Measurements from ENCODE around the gene IARS1.

- TF ChIP-seq POLR2A (IDR thresholded peaks at IDR 0.05) = no peak
- TF ChIP-seq, protein P1, sequence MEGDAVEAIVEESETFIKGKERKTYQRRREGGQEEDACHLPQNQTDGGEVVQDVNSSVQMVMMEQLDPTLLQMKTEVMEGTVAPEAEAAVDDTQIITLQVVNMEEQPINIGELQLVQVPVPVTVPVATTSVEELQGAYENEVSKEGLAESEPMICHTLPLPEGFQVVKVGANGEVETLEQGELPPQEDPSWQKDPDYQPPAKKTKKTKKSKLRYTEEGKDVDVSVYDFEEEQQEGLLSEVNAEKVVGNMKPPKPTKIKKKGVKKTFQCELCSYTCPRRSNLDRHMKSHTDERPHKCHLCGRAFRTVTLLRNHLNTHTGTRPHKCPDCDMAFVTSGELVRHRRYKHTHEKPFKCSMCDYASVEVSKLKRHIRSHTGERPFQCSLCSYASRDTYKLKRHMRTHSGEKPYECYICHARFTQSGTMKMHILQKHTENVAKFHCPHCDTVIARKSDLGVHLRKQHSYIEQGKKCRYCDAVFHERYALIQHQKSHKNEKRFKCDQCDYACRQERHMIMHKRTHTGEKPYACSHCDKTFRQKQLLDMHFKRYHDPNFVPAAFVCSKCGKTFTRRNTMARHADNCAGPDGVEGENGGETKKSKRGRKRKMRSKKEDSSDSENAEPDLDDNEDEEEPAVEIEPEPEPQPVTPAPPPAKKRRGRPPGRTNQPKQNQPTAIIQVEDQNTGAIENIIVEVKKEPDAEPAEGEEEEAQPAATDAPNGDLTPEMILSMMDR (IDR thresholded peaks at IDR 0.05) = no peak
These were observed 38.8 kb downstream of the IARS1 start for GRCh38 chr9:92254381-92255337.
